K562 (cell line): Measurements from ENCODE around the gene ADARB2. TPM values are rescaled to one million over a fixed set of nuclear protein-coding genes. Genes with fewer than 3 reads are reported as not detected.

ENCODE experiments used
- ATAC-seq: fragments of 200-7000 bp; cut with Tn5 transposase; 3 replicates; pipeline ENCODE4 v1.9.1; 2020; ENCODE audit warnings: moderate library complexity
- BruUV-seq: library from RNA; stranded (reverse); fragments of 400-500 nt; replicated peaks from 2 replicates; lab custom pipeline; 2021; lab: Mats Ljungman, UMichigan
- CTCF ChIA-PET: fragments of 300-600 bp; formaldehyde crosslinking; extraction: SDS; loops from one replicate; lab custom pipeline; 2021; ENCODE audit warnings: low intra/inter-chr PET ratio; lab: Yijun Ruan, JAX
- POLR2A ChIA-PET: fragments of 300-600, 350-650 bp; sonication (Branson Sonifier 250); formaldehyde crosslinking; extraction: SDS; loops from one replicate; lab custom pipeline; 2021; ENCODE audit warnings: antibody characterized with exemption, inconsistent platforms; lab: Yijun Ruan, JAX
- DNase-seq, 4 experiments: peaks; one replicate each; pipeline versions ENCODE4 v3.0.0 to v3.0.0-alpha.2; 2011 to 2018; ENCODE audit warnings: low spot score in 3 of 4, mixed read lengths in 3 of 4; ENCODE audit errors: extremely low read depth in 1 of 4
- FAIRE-seq: peaks from 2 replicates; lab custom pipeline; 2011; peaks lifted over from hg19 to GRCh38; lab: Jason Lieb, UNC
- H2AFZ ChIP-seq: 2 replicates; pipeline ENCODE4 v1.6.0; 2011; ENCODE audit warnings: low read depth, low read length, control low read depth, inconsistent platforms
- H3K27ac ChIP-seq: fragments of 200-600 bp; 3 replicates; pipeline ENCODE4 v1.8.0; 2011; ENCODE audit warnings: low read depth, mild to moderate bottlenecking, control low read depth, inconsistent platforms, low read length, moderate library complexity, mixed read lengths; ENCODE audit errors: extremely low read depth
- H3K27me3 ChIP-seq, 2 experiments: fragments of 300-600 bp in 1 of 2; 2 replicates in 1 of 2; 3 replicates in 1 of 2; pipeline versions ENCODE4 v1.6.0 to v1.8.0; 2011; ENCODE audit warnings: inconsistent platforms in 2 of 2, low read length in 2 of 2, mild to moderate bottlenecking in 1 of 2, mixed read lengths in 1 of 2, moderate library complexity in 1 of 2; ENCODE audit not compliant: control insufficient read depth in 2 of 2, insufficient read depth in 2 of 2
- H3K36me3 ChIP-seq: fragments of 300-600 bp; 3 replicates; pipeline ENCODE4 v1.8.0; 2011; ENCODE audit warnings: mild to moderate bottlenecking, low read length, inconsistent platforms; ENCODE audit not compliant: control insufficient read depth, insufficient read depth
- H3K4me1 ChIP-seq, 2 experiments: fragments of 200-600 bp in 1 of 2; replicated peaks in 1 of 2; 2 replicates in 1 of 2; 3 replicates in 1 of 2; pipeline versions ENCODE4 v1.5.1 to v1.8.0; 2011; ENCODE audit warnings: inconsistent platforms in 2 of 2, low read length in 2 of 2, mild to moderate bottlenecking in 1 of 2, mixed read lengths in 1 of 2, moderate library complexity in 1 of 2; ENCODE audit not compliant: control insufficient read depth in 2 of 2, insufficient read depth in 2 of 2
- H3K4me2 ChIP-seq: 2 replicates; pipeline ENCODE4 v1.6.1; 2011; ENCODE audit warnings: low read length, control low read depth, inconsistent platforms, mixed read lengths; ENCODE audit not compliant: insufficient read depth
- H3K4me3 ChIP-seq: fragments of 200-600 bp; sonication (generic), shearing (Covaris generic); 2 replicates; pipeline ENCODE4 v1.5.1; 2016; ENCODE audit warnings: control low read depth, inconsistent platforms
- H3K79me2 ChIP-seq: fragments of 200-600 bp; 3 replicates; pipeline ENCODE4 v1.8.0; 2011; ENCODE audit warnings: low read length, inconsistent platforms; ENCODE audit not compliant: control insufficient read depth, insufficient read depth
- H3K9ac ChIP-seq, 2 experiments: 2 replicates each; pipeline versions ENCODE4 v1.6.0 to v1.6.1; 2011; ENCODE audit warnings: low read depth in 2 of 2, low read length in 2 of 2, control low read depth in 1 of 2, inconsistent platforms in 1 of 2, mild to moderate bottlenecking in 1 of 2, mixed read lengths in 1 of 2; ENCODE audit not compliant: insufficient read depth in 1 of 2
- H3K9me1 ChIP-seq: one replicate; pipeline ENCODE4 v1.6.0; 2011; ENCODE audit warnings: inconsistent platforms, mild to moderate bottlenecking, low read length, moderate library complexity; ENCODE audit not compliant: control insufficient read depth, insufficient read depth
- H3K9me3 ChIP-seq: replicated peaks from 2 replicates; pipeline ENCODE4 v1.5.1; 2011; ENCODE audit warnings: low read depth, low read length, inconsistent platforms; ENCODE audit not compliant: control insufficient read depth, insufficient read depth
- H4K20me1 ChIP-seq: replicated peaks from 2 replicates; pipeline ENCODE4 v1.6.1; 2011; ENCODE audit warnings: low read length, inconsistent platforms, mixed read lengths; ENCODE audit not compliant: control insufficient read depth, insufficient read depth
- HDAC8 ChIP-seq: fragments of 450-650 bp; IDR thresholded peaks from 2 replicates; pipeline ENCODE4 v1.6.1; 2016; ENCODE audit warnings: mild to moderate bottlenecking, missing genetic modification characterization, moderate library complexity, missing compliant biosample characterization
- RNF2 ChIP-seq: sonication (generic); IDR thresholded peaks from 2 replicates; pipeline ENCODE4 v1.6.1; 2016
- RUNX1 ChIP-seq: sonication (generic); IDR thresholded peaks from 2 replicates; pipeline ENCODE4 v1.6.1; 2016; ENCODE audit warnings: antibody characterized with exemption, low read depth
- ZNF280B ChIP-seq: fragments of 250-450 bp; sonication (Bioruptor Pico); IDR thresholded peaks from 2 replicates; pipeline ENCODE4 v1.5.1; 2021; ENCODE audit warnings: mild to moderate bottlenecking
- ZNF449 ChIP-seq: fragments of 250-450 bp; sonication (Bioruptor Pico); IDR thresholded peaks from 2 replicates; pipeline ENCODE4 v1.8.0; 2022; ENCODE audit warnings: moderate library complexity, mild to moderate bottlenecking, inconsistent platforms
- WGBS: fragments of 100-300 bp; shearing (Covaris generic); methylation state at CpG from one replicate; pipeline ENCODE4 v1.1.6; 2016; ENCODE audit warnings: low coverage, mixed read lengths; ENCODE audit not compliant: insufficient coverage; ENCODE audit errors: missing lambda C conversion rate; 5-methylcytosine and 5-hydroxymethylcytosine counted together
- in situ Hi-C: fragments of 300-500 bp; cut with MboI; formaldehyde crosslinking; loops from 4 replicates; pipeline ENCODE4 v1.15.0; 2018; ENCODE audit warnings: inconsistent platforms, mixed read lengths
- intact Hi-C: fragments of 100-400 bp; cut with micrococcal nuclease; formaldehyde crosslinking; loops from 2 replicates; pipeline ENCODE4 v1.14.2; 2022
- polyA plus RNA-seq, 8 experiments: library from polyadenylated mRNA; depleted of rRNA in 4 of 8; stranded (reverse) in 5 of 8; unstranded in 3 of 8; fragments of >200 nt; fragmentation: Nextera tagmentation in 2 of 8; fragmentation: Illumina TruSeq in 1 of 8; extraction: Ambion mirVana in 2 of 8; extraction: Trizol in 1 of 8; gene quantifications; 2 replicates each; pipeline versions ENCODE4 v1.2.1 to v1.2.3, GENCODE V29; 2011 to 2014; ENCODE audit warnings: inconsistent platforms in 1 of 8, missing spikeins in 1 of 8
- total RNA-seq, 7 experiments: library from RNA; depleted of rRNA in 6 of 7; stranded (reverse); fragments of >200 nt in 6 of 7; fragmentation: Illumina TruSeq in 2 of 7; extraction: Trizol in 2 of 7; gene quantifications; 2 replicates each; pipeline versions ENCODE4 v1.2.1 to v1.2.3, GENCODE V29; 2011 to 2021; ENCODE audit warnings: low replicate concordance in 1 of 7

The ADARB2 gene
- total and polyA plus RNA-seq, 9 of the 15 experiments (the other 6 are each of a cell fraction or from before 2014, with no cell fraction given), result not detected

- Histone ChIP-seq H3K4me3 (no peak overlapping the region), H2AFZ (no peak overlapping the region), H3K9me3 (no peaks in the 10 kb centered on the region), H3K9ac (no peak overlapping the region), H3K4me2 (no peak overlapping the region), H3K79me2 (no peaks in the 10 kb centered on the region), H3K36me3 (no peaks in the 10 kb centered on the region), H3K4me1 (no peaks in the 10 kb centered on the region), H4K20me1 (no peaks in the 10 kb centered on the region), H3K27me3 (peaks cover 0 to 7% of the 10 kb centered on the region in 2 experiments; a peak in 2 of 5 replicates), H3K27ac (no peak overlapping the region), H3K9me1 (no peaks in the 10 kb centered on the region)
- no peak for FAIRE-seq
- no peak for ATAC-seq
- BruUV-seq, result no TSS peak
- ChIA-PET POLR2A (interaction anchor here (0.5 kb wide), 1 partner anchor 13 kb away, joined by 3 read pairs; no protein-coding TSS in a partner anchor), CTCF (no interaction called here)
- 2% methylated on average over 4 of the region's 4 CpGs for WGBS
- no peak for DNase-seq
- intact Hi-C loops, result no loop called here
- in situ Hi-C loops, result no loop called here
- no peak for TF ChIP-seq ZNF280B (CRISPR knock-in tag)
These were observed 91.4 kb downstream of the ADARB2 start for GRCh38 chr10:1645896-1646295.

GRCh38 chr10:1644191-1644711 lies 93.1 kb downstream of the ADARB2 start:
- FAIRE-seq (no peak), DNase-seq (no peak), ATAC-seq (no peak)
- no peaks in the 10 kb centered on the region for H4K20me1 ChIP-seq
- no peak overlapping the region for H3K27ac ChIP-seq
- peaks cover 0 to under 1% of the 10 kb centered on the region in 2 experiments; a peak in 1 of 5 replicates for H3K27me3 ChIP-seq
- no peaks in the 10 kb centered on the region for H3K9me3 ChIP-seq
- ChIA-PET POLR2A (interaction anchor here (0.7 to 0.8 kb wide), 2 partner anchors 187 to 1324 kb away, joined by 3 to 4 read pairs; no protein-coding TSS in a partner anchor), CTCF (no interaction called here)
- H3K9me1 ChIP-seq, result no peaks in the 10 kb centered on the region
- H3K4me1 ChIP-seq, result no peaks in the 10 kb centered on the region
- WGBS, result under 1% methylated on average over 15 of the region's 15 CpGs
- intact Hi-C loops (no loop called here), in situ Hi-C loops (no loop called here)
- no peak overlapping the region for H3K4me2 ChIP-seq
- TF ChIP-seq HDAC8 (tag) (no peak), RUNX1 (no peak), RNF2 (no peak), ZNF449 (CRISPR knock-in tag) (no peak)
- H3K36me3 ChIP-seq, result no peaks in the 10 kb centered on the region
- no peak overlapping the region for H3K9ac ChIP-seq
- H2AFZ ChIP-seq, result no peak overlapping the region
- H3K79me2 ChIP-seq, result no peaks in the 10 kb centered on the region
- no TSS peak for BruUV-seq
- H3K4me3 ChIP-seq, result no peak overlapping the region
